ENCODE results near the gene CRX. TPM values are rescaled to one million over a fixed set of nuclear protein-coding genes. Genes with fewer than 3 reads are reported as not detected.
A peak's percentile ranks its signal among the peaks of the same experiment; 100 is the strongest.

CRX gene
- total RNA-seq, 1 experiment from 2014 or later, result 0.13 TPM

- Histone ChIP-seq H3K4ac (ENCODE audit: low read depth, low read length) (no peak overlapping the region), H3K79me1 (ENCODE audit: insufficient read depth, low read depth, low read length, poor library complexity, severe bottlenecking) (no peaks in the 10 kb centered on the region), H3K23ac (ENCODE audit: insufficient read length, low read depth, low read length) (no peak overlapping the region), H4K20me1 (ENCODE audit: control insufficient read depth, insufficient read depth, insufficient read length) (no peaks in the 10 kb centered on the region), H2BK5ac (ENCODE audit: insufficient read length, low read length) (no peak overlapping the region), H3K56ac (ENCODE audit: insufficient read length, low read depth, low read length) (no peak overlapping the region), H3K18ac (ENCODE audit: insufficient read length, low read depth, low read length) (no peak overlapping the region), H3K9ac (ENCODE audit: extremely low read depth, insufficient read length, low read length) (no peak overlapping the region), H2BK20ac (ENCODE audit: low read depth, low read length, poor library complexity, severe bottlenecking) (no peak overlapping the region), H2AFZ (ENCODE audit: low read length) (no peak overlapping the region), H3K4me2 (ENCODE audit: insufficient read depth, insufficient read length, low read length) (no peak overlapping the region), H3K27ac (ENCODE audit: insufficient read length, low read depth, low read length) (no peak overlapping the region), H4K5ac (ENCODE audit: insufficient read length, low read depth, low read length) (no peak overlapping the region), H3T11ph (ENCODE audit: low read length) (no peak overlapping the region), H3K79me2 (ENCODE audit: insufficient read depth, low read length) (no peaks in the 10 kb centered on the region), H2BK120ac (ENCODE audit: low read depth, low read length, poor library complexity, severe bottlenecking) (no peak overlapping the region), H3K27me3 (ENCODE audit: insufficient read depth, low read length) (no peaks in the 10 kb centered on the region), H4K8ac (replicated peaks; ENCODE audit: insufficient read length, low read depth, low read length) (no peak overlapping the region), H2BK12ac (ENCODE audit: insufficient read length, low read depth, low read length) (no peak overlapping the region), H2BK15ac (ENCODE audit: low read depth, low read length) (no peak overlapping the region), H3K9me3 (ENCODE audit: control insufficient read depth, low read depth, low read length) (no peaks in the 10 kb centered on the region), H4K91ac (ENCODE audit: insufficient read length, low read depth, low read length) (no peak overlapping the region), H2AK5ac (ENCODE audit: insufficient read length, low read length) (no peak overlapping the region), H3K4me1 (ENCODE audit: insufficient read depth, low read length) (no peaks in the 10 kb centered on the region), H3K23me2 (ENCODE audit: insufficient read length, low read depth, low read length, poor library complexity, severe bottlenecking) (no peaks in the 10 kb centered on the region), H3K14ac (ENCODE audit: insufficient read depth, low read length) (no peak overlapping the region)
- WGBS (ENCODE audit: extremely low coverage, insufficient read length, low lambda C conversion rate), result no CpG with 5 or more reads among the region's 10 CpGs
- TF ChIP-seq CTCF (conservative IDR thresholded peaks at IDR 0.05), result no peak
- no peaks in the 10 kb centered on the region for H3K36me3 Mint-ChIP-seq (ENCODE audit: insufficient read depth in 1 of 3, low read depth in 3 of 3)
- DNase-seq, result peak; percentile 70
- H3K4me3 Mint-ChIP-seq, result peak overlapping the region in 1 of 2 experiments; percentile 33; a peak in 2 of 5 replicates
- H3K27ac Mint-ChIP-seq, result peak overlapping the region; percentile 56 to 75 (median 61); a peak in 4 of 7 replicates
- H3K9me3 Mint-ChIP-seq, result no peaks in the 10 kb centered on the region
- H3K4me1 Mint-ChIP-seq, result peaks cover 19 to 22% of the 10 kb centered on the region in 2 experiments
- no peaks in the 10 kb centered on the region; the same call in 1 of the 2 replicates for H3K27me3 Mint-ChIP-seq (ENCODE audit: low read depth)
Observed at GRCh38 chr19:47839913-47840312, 18.2 kb downstream of the CRX start.
